GM23338 (cell line): ENCODE results near the gene NBDY. TPM values are rescaled to one million over a fixed set of nuclear protein-coding genes. Genes with fewer than 3 reads are reported as not detected.

Source experiments
- ATAC-seq: fragments of 200-7000 bp; cut with Tn5 transposase; 3 replicates; pipeline ENCODE4 v1.9.1; 2020
- DNase-seq: peaks from one replicate; pipeline ENCODE4 v3.0.0-alpha.2; 2015; ENCODE audit warnings: low spot score
- H2AFZ ChIP-seq: fragments of 200-600 bp; sonication (generic); 2 replicates; pipeline ENCODE4 v1.8.0; 2016; ENCODE audit warnings: antibody characterized with exemption, mild to moderate bottlenecking, moderate library complexity
- H3F3A ChIP-seq: fragments of 200-600 bp; sonication (generic); replicated peaks from 2 replicates; pipeline ENCODE4 v1.8.0; 2017; ENCODE audit warnings: antibody characterized with exemption, mixed run types, low read depth
- H3K27ac ChIP-seq: fragments of 200-600 bp; sonication (generic); 2 replicates; pipeline ENCODE4 v1.6.1; 2016; ENCODE audit warnings: low read depth
- H3K27me3 ChIP-seq: fragments of 200-600 bp; sonication (generic); 2 replicates; pipeline ENCODE4 v1.8.0; 2016; ENCODE audit warnings: mild to moderate bottlenecking, mixed run types, moderate library complexity; ENCODE audit not compliant: insufficient read depth
- H3K36me3 ChIP-seq: fragments of 200-600 bp; sonication (generic); 2 replicates; pipeline ENCODE4 v1.8.0; 2016; ENCODE audit warnings: mild to moderate bottlenecking; ENCODE audit not compliant: insufficient read depth
- H3K4me1 ChIP-seq: fragments of 200-600 bp; sonication (generic); 2 replicates; pipeline ENCODE4 v1.8.0; 2016; ENCODE audit warnings: mild to moderate bottlenecking, moderate library complexity; ENCODE audit not compliant: insufficient read depth
- H3K4me2 ChIP-seq: fragments of 200-600 bp; sonication (generic); 2 replicates; pipeline ENCODE4 v1.7.1; 2017; ENCODE audit warnings: mixed run types
- H3K4me3 ChIP-seq: fragments of 200-600 bp; sonication (generic); 2 replicates; pipeline ENCODE4 v1.6.1; 2016; ENCODE audit warnings: mixed run types
- H3K79me2 ChIP-seq: fragments of 200-600 bp; sonication (generic); replicated peaks from 2 replicates; pipeline ENCODE4 v1.8.0; 2017; ENCODE audit warnings: mild to moderate bottlenecking; ENCODE audit not compliant: insufficient read depth
- H3K9me2 ChIP-seq: fragments of 200-600 bp; sonication (generic); 2 replicates; pipeline ENCODE4 v1.8.0; 2017; ENCODE audit not compliant: insufficient read depth
- H4K20me1 ChIP-seq: fragments of 200-600 bp; sonication (generic); replicated peaks from 2 replicates; pipeline ENCODE4 v1.8.0; 2017; ENCODE audit warnings: mild to moderate bottlenecking; ENCODE audit not compliant: insufficient read depth
- H3K27ac Mint-ChIP-seq: 2 replicates; pipeline ENCODE4 v1.8.0; 2020; ENCODE audit warnings: inconsistent platforms, mild to moderate bottlenecking, moderate library complexity, mixed read lengths
- H3K27me3 Mint-ChIP-seq: 3 replicates; pipeline ENCODE4 v1.8.0; 2022; ENCODE audit warnings: low read depth, mild to moderate bottlenecking, moderate library complexity, mixed read lengths, inconsistent platforms; ENCODE audit not compliant: insufficient read depth, poor library complexity
- H3K36me3 Mint-ChIP-seq: 3 replicates; pipeline ENCODE4 v1.8.0; 2021; ENCODE audit warnings: low read depth, mild to moderate bottlenecking, inconsistent platforms, moderate library complexity, mixed read lengths
- H3K4me1 Mint-ChIP-seq: 3 replicates; pipeline ENCODE4 v1.8.0; 2020; ENCODE audit warnings: mild to moderate bottlenecking, inconsistent platforms, mixed read lengths
- H3K4me3 Mint-ChIP-seq: 3 replicates; pipeline ENCODE4 v1.8.0; 2021; ENCODE audit warnings: moderate library complexity, mild to moderate bottlenecking, inconsistent platforms, mixed read lengths
- H3K9me3 Mint-ChIP-seq: 3 replicates; pipeline ENCODE4 v1.8.0; 2020; ENCODE audit warnings: moderate library complexity, mild to moderate bottlenecking, inconsistent platforms, mixed read lengths
- ETS1 ChIP-seq: IDR thresholded peaks from 2 replicates; pipeline ENCODE4 v1.6.1; 2016; ENCODE audit warnings: antibody characterized with exemption
- EZH2 ChIP-seq: fragments of 200-600 bp; sonication (generic); IDR thresholded peaks from one replicate; pipeline ENCODE4 v1.8.0; 2017; ENCODE audit warnings: antibody characterized with exemption, mild to moderate bottlenecking, low read depth; ENCODE audit not compliant: unreplicated experiment
- polyA plus RNA-seq: library from polyadenylated mRNA; unstranded; fragments of >200 nt; fragmentation: Nextera tagmentation; extraction: Ambion mirVana; gene quantifications from 2 replicates; pipeline ENCODE4 v1.2.1, GENCODE V29; 2016
- total RNA-seq: library from RNA; depleted of rRNA; stranded (reverse); fragments of >200 nt; shearing (Covaris generic); gene quantifications from 2 replicates; pipeline ENCODE4 v1.2.3, GENCODE V29; 2014; rRNA removed
- TF ChIP-seq, protein P1 (sequence below), 2 experiments: fragments of 200-600 bp in 1 of 2; sonication (generic) in 1 of 2; conservative IDR thresholded peaks; 2 replicates each; pipeline versions ENCODE4 v1.5.1 to v1.6.1; 2016 to 2017; ENCODE audit warnings: antibody characterized with exemption in 2 of 2, low read depth in 2 of 2, mild to moderate bottlenecking in 2 of 2, moderate library complexity in 1 of 2

The NBDY gene
- total and polyA plus RNA-seq, 2 experiments from 2014 or later = 9.6 to 206 TPM

GRCh38 chrX:56860888-56861287, 131.8 kb downstream of the NBDY start:
- peaks cover 7% of the 10 kb centered on the region for H3K9me3 Mint-ChIP-seq
- ATAC-seq = no peak

More at GRCh38 chrX:56860888-56861287, 131.8 kb downstream of the NBDY start:
- Histone ChIP-seq H3K9me2 (no peaks in the 10 kb centered on the region), H3K27me3 (no peaks in the 10 kb centered on the region), H2AFZ (no peak overlapping the region), H3F3A (no peaks in the 10 kb centered on the region), H3K27ac (no peak overlapping the region), H4K20me1 (no peaks in the 10 kb centered on the region), H3K36me3 (no peaks in the 10 kb centered on the region), H3K4me3 (no peak overlapping the region), H3K4me2 (no peak overlapping the region), H3K4me1 (no peaks in the 10 kb centered on the region), H3K79me2 (no peaks in the 10 kb centered on the region)
- Mint-ChIP-seq H3K4me3 (no peak overlapping the region), H3K27me3 (no peaks in the 10 kb centered on the region), H3K27ac (no peak overlapping the region), H3K36me3 (no peaks in the 10 kb centered on the region), H3K4me1 (no peaks in the 10 kb centered on the region)
- TF ChIP-seq EZH2 = no peak
- TF ChIP-seq, protein P1, sequence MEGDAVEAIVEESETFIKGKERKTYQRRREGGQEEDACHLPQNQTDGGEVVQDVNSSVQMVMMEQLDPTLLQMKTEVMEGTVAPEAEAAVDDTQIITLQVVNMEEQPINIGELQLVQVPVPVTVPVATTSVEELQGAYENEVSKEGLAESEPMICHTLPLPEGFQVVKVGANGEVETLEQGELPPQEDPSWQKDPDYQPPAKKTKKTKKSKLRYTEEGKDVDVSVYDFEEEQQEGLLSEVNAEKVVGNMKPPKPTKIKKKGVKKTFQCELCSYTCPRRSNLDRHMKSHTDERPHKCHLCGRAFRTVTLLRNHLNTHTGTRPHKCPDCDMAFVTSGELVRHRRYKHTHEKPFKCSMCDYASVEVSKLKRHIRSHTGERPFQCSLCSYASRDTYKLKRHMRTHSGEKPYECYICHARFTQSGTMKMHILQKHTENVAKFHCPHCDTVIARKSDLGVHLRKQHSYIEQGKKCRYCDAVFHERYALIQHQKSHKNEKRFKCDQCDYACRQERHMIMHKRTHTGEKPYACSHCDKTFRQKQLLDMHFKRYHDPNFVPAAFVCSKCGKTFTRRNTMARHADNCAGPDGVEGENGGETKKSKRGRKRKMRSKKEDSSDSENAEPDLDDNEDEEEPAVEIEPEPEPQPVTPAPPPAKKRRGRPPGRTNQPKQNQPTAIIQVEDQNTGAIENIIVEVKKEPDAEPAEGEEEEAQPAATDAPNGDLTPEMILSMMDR (conservative IDR thresholded peaks at IDR 0.05; ENCODE audit: low read depth in 2 of 2) = no peak
- TF ChIP-seq ETS1 = no peak
- no peak for DNase-seq

Other genes with a start within 250 kb of the NBDY start
- 35.7 and 42.0 TPM in 2 replicates for gene UBQLN2, start 165.6 kb upstream of the NBDY start, total RNA-seq
- gene UBQLN2, start 165.6 kb upstream of the NBDY start, polyA plus RNA-seq = 21.4 and 21.8 TPM in 2 replicates